ENCODE measurements around the gene KLHL22. TPM values are rescaled to one million over a fixed set of nuclear protein-coding genes. Genes with fewer than 3 reads are reported as not detected.

KLHL22 gene
- total RNA-seq, 1 donor from 2014 or later = 21.4 TPM

DNA sequence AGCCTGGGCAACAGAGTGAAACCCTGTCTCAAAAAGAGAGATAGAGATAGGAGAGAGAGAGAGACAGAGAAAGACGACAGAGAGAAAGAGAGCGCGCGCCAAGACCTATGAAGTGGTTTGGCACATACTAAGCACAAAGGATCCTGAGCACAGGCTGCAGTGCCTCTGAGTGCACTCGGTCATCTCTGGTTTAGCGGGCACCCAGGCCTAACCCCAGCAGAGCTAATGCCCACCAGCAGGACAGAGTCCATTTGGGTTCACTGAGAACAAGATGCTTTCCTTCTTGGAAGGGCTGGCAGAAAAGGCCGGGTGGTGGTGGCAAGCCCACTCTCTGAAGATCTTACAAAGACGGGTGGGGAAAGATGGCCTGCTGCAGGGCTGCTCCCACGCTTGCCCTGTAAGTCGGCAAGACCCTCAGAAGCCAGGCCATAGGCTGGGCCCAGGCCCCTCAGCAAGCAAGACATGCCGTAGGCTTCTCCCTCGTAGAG, 61.3 kb downstream of the KLHL22 start:
- no peak for DNase-seq (ENCODE audit: low read depth, low spot score)

- no peak for DNase-seq (ENCODE audit: low read depth, low spot score)
These were observed 61.8 kb downstream of the KLHL22 start for GRCh38 chr22:20433686-20434241.

DNA sequence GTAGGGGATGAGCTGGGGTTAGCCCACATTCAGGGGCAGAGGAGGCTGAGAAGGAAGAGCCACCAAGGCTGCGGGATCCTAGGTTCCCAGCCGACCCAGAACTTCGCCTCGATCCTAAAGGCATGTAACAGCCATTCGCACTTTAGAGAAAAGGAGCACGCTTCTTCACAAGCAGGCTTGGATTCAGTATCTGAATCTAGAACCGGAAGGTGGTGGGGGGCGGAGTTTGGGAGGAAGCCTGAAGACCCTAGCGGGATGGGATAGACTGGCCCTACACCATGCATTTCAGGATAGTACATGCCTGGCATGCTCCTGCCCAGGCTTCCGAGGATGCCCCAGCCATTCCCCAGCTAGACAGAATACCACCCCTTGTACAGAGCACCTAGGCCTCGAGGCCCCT, 62.4 kb downstream of the KLHL22 start:
- no peak for DNase-seq (ENCODE audit: low read depth, low spot score)

- DNase-seq (ENCODE audit: low read depth, low spot score) = no peak
These were observed 63.3 kb downstream of the KLHL22 start for GRCh38 chr22:20432244-20432686.

GRCh38 chr22:20431511-20432192, 63.9 kb downstream of the KLHL22 start:
- DNase-seq (ENCODE audit: low read depth, low spot score) = no peak

GRCh38 chr22:20430720-20431510, 64.7 kb downstream of the KLHL22 start:
- no peak for DNase-seq (ENCODE audit: low read depth, low spot score)

DNA sequence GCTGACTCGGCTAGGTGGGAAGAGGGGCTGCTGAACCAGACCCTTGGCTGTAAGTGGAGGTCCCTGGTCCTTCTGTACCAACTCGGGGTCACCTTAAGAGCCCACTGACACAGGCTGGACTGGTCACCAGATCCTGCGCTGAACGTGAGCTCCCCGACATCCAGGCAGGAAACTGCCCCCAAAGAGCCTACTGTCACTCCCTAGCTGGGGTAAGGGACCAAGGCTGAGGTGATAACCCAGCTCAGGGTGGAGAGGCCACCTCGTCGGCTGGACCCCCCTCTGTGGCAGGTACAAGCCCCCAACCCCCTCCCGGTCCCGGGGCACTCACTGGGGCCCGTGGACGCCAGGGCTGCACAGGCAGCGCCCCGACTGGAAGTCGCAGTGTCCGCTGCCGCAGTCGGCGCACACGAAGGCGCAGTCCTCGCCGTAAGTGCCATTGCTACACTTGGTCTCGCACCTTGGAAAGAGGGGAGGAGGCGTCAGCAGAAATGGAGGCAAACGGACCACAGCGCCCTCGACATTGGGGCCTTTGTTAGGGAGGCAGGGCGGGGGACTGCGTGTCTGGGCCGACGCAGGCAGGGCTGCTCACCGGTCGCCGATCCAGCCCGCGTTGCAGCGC, 65.4 kb downstream of the KLHL22 start:
- DNase-seq (ENCODE audit: low read depth, low spot score) = no peak

- no peak for DNase-seq (ENCODE audit: low read depth, low spot score)
These were observed 66.1 kb downstream of the KLHL22 start for GRCh38 chr22:20429254-20430100.

- no peak for DNase-seq (ENCODE audit: low read depth, low spot score)
These were observed 66.9 kb downstream of the KLHL22 start for GRCh38 chr22:20428496-20429253.

DNA sequence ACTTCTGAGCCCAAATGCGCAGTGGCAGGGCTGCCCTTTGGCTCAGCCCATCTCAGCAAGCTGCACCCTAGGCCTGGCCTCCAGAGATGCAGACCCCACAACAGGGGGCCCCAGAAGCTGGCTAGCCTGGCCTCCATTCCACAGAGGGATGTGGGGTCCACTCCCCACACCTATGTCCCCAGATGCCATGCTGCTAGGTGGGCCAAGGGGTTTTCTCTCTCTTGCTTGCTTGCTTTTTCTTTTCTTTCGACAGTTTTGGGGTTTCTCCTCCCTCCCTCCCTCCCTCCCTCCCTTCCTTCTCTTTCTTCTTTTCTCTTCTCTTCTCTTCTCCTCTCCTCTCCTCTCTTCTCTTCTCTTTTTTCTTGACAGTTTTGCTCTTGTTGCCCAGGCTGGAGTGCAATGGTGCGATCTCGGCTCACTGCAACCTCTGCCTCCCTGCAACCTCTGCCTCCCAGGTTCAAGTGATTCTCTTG, 67.6 kb downstream of the KLHL22 start:
- no peak for DNase-seq (ENCODE audit: low read depth, low spot score)

- DNase-seq (ENCODE audit: low read depth, low spot score) = no peak
These were observed 68.3 kb downstream of the KLHL22 start for GRCh38 chr22:20427104-20427944.

DNA sequence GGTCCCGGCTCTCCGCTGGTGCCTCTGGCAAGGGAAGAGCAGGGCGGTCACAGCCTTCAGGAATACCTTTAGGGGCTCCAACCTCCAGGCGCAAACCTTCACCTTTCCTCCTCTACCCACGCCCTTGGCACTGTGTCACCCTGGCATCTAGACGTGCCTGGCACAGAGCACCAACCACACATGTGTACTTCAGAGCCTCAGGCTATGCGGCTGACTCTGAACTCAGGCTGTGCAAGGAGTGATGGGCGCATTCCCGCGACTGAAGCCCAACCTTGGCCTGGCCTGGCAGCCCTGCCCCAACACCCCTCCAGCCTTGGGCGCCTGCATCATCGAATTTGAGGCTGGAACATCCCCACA, 69.4 kb downstream of the KLHL22 start:
- DNase-seq (ENCODE audit: low read depth, low spot score) = no peak

DNA sequence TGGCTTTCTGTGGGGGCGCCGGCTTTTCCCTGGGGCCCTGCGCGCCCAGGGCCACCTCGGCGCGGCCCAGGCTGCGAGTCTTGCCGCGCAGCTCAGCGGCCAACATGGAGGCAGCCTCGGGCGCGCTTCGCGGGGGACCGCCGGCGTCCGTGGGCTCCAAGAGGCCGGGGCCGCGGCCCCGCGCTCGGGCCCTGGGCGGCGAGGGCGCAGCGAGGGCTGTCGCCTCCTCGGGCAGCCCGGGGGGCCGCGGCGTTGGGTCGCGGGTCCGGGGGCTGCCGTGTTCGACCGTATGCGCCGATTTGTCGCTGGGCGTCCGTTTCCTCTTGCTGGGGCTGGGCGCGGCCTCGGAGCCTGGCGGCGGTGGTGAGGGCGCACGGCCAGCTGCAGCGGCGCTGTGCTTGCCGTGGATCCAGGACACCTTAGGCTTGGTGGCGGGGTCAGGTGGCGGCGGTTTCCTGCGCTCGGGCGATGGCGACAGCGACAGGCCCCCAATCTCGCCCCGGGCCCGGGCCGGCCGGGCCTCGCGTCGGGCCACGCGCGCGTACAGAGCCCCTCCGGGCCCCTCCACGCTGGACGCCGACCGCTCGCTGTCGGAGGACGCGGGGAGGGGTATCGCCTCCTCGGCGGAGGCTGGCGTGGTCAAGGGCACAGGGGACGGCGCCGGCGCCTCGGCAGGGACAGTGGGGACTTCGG, 69.9 kb downstream of the KLHL22 start:
- DNase-seq (ENCODE audit: low read depth, low spot score) = no peak

DNA sequence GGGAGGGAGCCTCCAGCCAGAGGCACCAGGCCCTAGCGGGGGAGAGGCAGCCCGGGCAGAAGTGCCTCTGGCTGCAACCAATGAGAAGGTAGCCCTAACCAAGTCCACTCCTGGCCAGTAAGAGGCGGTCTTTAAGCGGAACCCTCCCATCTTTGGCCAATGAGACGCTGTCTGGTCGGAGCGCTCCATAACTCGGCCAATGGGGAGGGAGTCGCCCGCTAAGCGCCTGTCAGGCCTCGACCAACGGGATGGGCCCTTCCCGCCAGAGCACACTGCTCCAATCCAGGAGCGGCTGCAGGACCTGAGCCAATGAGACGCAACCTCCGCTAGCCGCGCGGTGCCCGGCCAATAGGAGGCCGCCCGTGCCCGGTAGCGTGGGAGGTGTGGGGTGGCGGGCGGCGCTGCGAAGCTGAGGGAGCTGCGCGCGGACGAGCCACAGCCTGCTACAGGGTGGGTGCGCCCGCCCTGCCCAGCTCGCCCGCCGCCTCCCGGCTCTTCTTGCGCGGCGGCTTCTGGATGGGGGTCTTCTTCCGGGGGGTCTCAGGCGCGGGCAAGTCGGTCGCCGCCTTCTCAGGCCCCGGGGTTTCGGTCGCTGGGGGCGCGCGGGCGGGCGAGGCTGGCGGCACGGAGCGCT, 70.5 kb downstream of the KLHL22 start:
- DNase-seq (ENCODE audit: low read depth, low spot score) = no peak

DNA sequence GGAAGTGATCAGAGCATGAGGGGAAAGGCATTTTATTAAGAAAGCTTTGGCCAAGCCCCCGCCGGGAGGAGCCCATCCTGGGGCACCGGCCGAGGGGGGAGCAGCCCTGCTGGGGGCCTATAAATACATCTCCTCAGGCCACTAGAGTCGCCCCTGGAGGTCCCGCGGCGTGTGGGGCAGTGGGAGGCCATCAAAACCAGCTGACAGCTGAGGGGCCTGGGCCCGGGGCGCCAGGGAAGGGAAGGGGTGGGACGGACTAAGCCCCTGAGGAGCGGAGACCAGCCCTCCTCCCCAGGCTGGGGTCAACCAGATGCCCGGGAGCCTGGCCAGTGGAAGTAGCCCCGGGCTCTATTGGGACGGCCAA, 71.0 kb downstream of the KLHL22 start:
- no peak for DNase-seq (ENCODE audit: low read depth, low spot score)

GRCh38 chr22:20423906-20424551, 71.6 kb downstream of the KLHL22 start:
- no peak for DNase-seq (ENCODE audit: low read depth, low spot score)

DNA sequence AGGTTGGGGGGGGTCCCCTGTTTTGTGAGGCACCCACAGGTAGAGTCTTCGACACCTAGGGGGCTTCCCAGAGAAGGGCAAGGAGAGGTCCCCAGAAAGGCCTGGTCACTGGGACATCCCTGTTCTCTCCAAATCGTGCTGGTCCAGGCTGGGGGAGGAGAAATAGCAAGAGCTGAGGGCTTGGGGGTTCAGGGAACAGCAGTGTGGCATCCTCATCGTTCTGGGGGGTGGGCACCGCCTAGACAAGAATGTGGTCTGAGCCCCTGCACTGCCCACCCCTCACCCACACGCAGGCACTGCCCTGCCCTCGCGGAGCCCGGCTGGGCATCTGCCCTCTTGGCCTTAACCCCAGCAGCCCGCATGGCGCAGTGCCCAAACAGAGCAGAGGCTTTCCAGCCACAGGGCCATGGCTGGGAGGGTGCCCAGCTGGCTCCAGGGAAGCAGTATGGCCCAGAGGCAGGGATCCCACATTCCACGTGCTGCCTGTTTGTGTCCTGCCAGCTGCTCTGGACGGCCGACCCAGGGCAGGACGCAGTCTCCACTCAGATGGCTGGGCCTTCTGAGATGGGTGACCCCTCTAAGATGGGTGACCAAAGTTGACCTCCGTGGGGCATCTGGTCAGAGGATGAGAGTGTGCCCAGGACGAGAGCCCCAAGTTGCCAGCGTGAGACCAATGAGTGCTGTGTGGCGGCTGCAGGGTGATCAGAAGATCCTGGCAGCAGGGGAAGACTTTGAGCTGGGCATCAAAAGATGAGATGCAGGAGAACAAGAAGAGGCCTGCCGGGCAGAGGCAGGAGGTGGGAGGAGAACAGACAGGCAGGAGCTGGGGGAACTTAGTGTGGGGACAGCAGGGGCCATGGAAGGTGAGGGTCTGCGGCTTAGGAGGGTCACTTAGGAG, 72.3 kb downstream of the KLHL22 start:
- DNase-seq (ENCODE audit: low read depth, low spot score) = no peak

Data from pulmonary artery endothelial cell (primary cell).